Adrenal gland (tissue), 12 donors: Measurements from ENCODE around the gene SERPINA1. TPM values are rescaled to one million over a fixed set of nuclear protein-coding genes. Genes with fewer than 3 reads are reported as not detected.

ENCODE experiments used
- DNase-seq, 7 donors: peaks; one replicate each; pipeline ENCODE4 v3.0.0-alpha.2; 2019 to 2020
- H3K27ac ChIP-seq, 5 donors: fragments of 200-600 bp; sonication (generic) in 4 of 5; 1 replicate in 3 of 5; 2 replicates in 2 of 5; pipeline versions ENCODE4 v1.5.1 to v1.8.0; 2016 to 2020; ENCODE audit warnings: mild to moderate bottlenecking in 1 of 5
- H3K27me3 ChIP-seq: fragments of 200-600 bp; 2 replicates; pipeline ENCODE4 v1.8.0; 2021
- H3K36me3 ChIP-seq, 2 donors: fragments of 200-600 bp; replicated peaks in 1 of 2; 1 replicate in 1 of 2; 2 replicates in 1 of 2; pipeline versions ENCODE4 v1.5.1 to v1.8.0; 2018 to 2022
- H3K4me1 ChIP-seq, 2 donors: fragments of 200-600 bp; replicated peaks in 1 of 2; 1 replicate in 1 of 2; 2 replicates in 1 of 2; pipeline versions ENCODE4 v1.5.1 to v1.8.0; 2018 to 2021
- H3K4me3 ChIP-seq, 4 donors: fragments of 200-600 bp; sonication (generic) in 3 of 4; one replicate each; pipeline ENCODE4 v1.5.1; 2016 to 2018
- H3K9me3 ChIP-seq, 3 donors: fragments of 200-600 bp; sonication (generic) in 1 of 3; replicated peaks in 1 of 3; 1 replicate in 2 of 3; 2 replicates in 1 of 3; pipeline versions ENCODE4 v1.5.1 to v1.8.0; 2016 to 2021
- POLR2A ChIP-seq, 2 donors: fragments of 450-650 bp; IDR thresholded peaks; one replicate each; pipeline ENCODE4 v1.6.1; 2017; ENCODE audit warnings: antibody characterized with exemption in 2 of 2, mild to moderate bottlenecking in 2 of 2, moderate library complexity in 1 of 2
- WGBS, 4 donors: extraction: QIAGEN DNeasy Blood & Tissue Kit in 2 of 4; methylation state at CpG; one replicate each; pipeline versions ENCODE4 v1.1.5 to v1.1.7; 2013 to 2017; 5-methylcytosine and 5-hydroxymethylcytosine counted together
- intact Hi-C, 2 donors: fragments of 100-400 bp; cut with DNase I; formaldehyde crosslinking; loops; one replicate each; pipeline versions ENCODE4 v1.14.1 to v1.15.0; 2022 to 2023
- polyA plus RNA-seq, 3 donors: library from polyadenylated mRNA; stranded (reverse); fragments of 200-250 nt in 2 of 3; fragments of 350-450 nt in 1 of 3; fragmentation: Illumina TruSeq in 1 of 3; extraction: RNeasy Lipid Tissue Mini Kit (QIAGEN cat#74804) in 1 of 3; gene quantifications; one replicate each; pipeline ENCODE4 v1.2.3, GENCODE V29; 2013 to 2014
- total RNA-seq, 9 donors: library from RNA; depleted of rRNA in 4 of 9; stranded (reverse); fragments of >200 nt in 4 of 9; fragments of 120-200 nt in 1 of 9; fragmentation: NEBNext Ultra II Directional in 1 of 9; extraction: Animal tissue kit (Norgen Biotek cat#: 25700) in 1 of 9; gene quantifications; one replicate each; pipeline versions ENCODE4 v1.1.0 to v1.2.4, GENCODE V29; 2013 to 2023
- TF ChIP-seq, protein P1 (sequence below), 6 experiments: fragments of 450-650 bp in 4 of 6; fragments of 200-600 bp in 2 of 6; sonication (generic) in 1 of 6; IDR thresholded peaks; 1 replicate in 5 of 6; 2 replicates in 1 of 6; pipeline versions ENCODE4 v1.5.1 to v1.8.0; 2016 to 2021; ENCODE audit warnings: antibody characterized with exemption in 6 of 6, mild to moderate bottlenecking in 2 of 6, moderate library complexity in 1 of 6
- donor health status: healthy with polysubstance abuse.
- donor health status: Bipolar disorder and iron deficiency.
- donor health status: DM: yes; HTN: yes; CAD: no.
- donor health status: DM: no; HTN: no; CAD: no.
- donor health status: DM: no; HTN: no; CAD: no.
- donor health status: DM: yes; HTN: yes; CAD: no.

SERPINA1 gene
- total and polyA plus RNA-seq, 12 donors: 1.6 to 60.1 (median 13.9) TPM

DNA sequence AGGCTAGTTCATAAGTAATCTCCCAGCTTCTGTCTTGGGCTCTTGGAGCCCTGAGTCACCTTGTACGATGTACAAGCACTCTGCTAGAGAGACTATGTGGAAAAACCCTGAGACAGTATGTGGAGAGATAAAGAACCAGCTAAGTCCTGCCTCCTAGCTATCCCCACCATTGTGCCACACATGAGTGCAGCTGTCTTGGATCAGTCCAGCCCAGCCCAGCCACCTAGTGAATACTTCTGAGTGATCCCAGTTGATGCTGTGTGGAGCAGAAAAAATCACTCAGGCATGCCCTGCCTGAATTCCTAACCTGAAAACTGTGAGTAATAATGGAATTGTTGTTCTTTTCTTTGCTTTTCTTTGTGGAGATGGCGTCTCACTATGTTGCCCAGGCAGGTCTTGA is 60.2 kb downstream of the SERPINA1 start:
- Histone ChIP-seq H3K36me3 (no peaks in the 10 kb centered on the region), H3K4me1 (no peaks in the 10 kb centered on the region), H3K27ac (no peak overlapping the region), H3K27me3 (no peaks in the 10 kb centered on the region), H3K9me3 (no peaks in the 10 kb centered on the region), H3K4me3 (no peak overlapping the region)
- intact Hi-C loops: no loop called here
- DNase-seq: no peak
- WGBS, 4 donors: 56 to 63% (median 62%) methylated on average over 2 of the region's 2 CpGs
- TF ChIP-seq, protein P1, sequence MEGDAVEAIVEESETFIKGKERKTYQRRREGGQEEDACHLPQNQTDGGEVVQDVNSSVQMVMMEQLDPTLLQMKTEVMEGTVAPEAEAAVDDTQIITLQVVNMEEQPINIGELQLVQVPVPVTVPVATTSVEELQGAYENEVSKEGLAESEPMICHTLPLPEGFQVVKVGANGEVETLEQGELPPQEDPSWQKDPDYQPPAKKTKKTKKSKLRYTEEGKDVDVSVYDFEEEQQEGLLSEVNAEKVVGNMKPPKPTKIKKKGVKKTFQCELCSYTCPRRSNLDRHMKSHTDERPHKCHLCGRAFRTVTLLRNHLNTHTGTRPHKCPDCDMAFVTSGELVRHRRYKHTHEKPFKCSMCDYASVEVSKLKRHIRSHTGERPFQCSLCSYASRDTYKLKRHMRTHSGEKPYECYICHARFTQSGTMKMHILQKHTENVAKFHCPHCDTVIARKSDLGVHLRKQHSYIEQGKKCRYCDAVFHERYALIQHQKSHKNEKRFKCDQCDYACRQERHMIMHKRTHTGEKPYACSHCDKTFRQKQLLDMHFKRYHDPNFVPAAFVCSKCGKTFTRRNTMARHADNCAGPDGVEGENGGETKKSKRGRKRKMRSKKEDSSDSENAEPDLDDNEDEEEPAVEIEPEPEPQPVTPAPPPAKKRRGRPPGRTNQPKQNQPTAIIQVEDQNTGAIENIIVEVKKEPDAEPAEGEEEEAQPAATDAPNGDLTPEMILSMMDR (IDR thresholded peaks at IDR 0.05): no peak
- TF ChIP-seq POLR2A (IDR thresholded peaks at IDR 0.05): no peak

Other genes starting within 250 kb of the SERPINA1 start
- gene PPP4R4, start 214.3 kb downstream of the SERPINA1 start, total RNA-seq: 1 to 10 TPM in 3 of 9 donors, under 1 TPM in 6; 0.24 to 6.2 (median 0.57) TPM
- under 1 TPM; 0.08 to 0.55 (median 0.30) TPM for gene PPP4R4, start 214.3 kb downstream of the SERPINA1 start, polyA plus RNA-seq
- not detected for gene SERPINA10, start 95.3 kb downstream of the SERPINA1 start, total RNA-seq
- gene SERPINA10, start 95.3 kb downstream of the SERPINA1 start, polyA plus RNA-seq: under 1 TPM in 1 of 3 donors, not detected in 2; 0.13 TPM
- not detected for gene SERPINA6, start 65.3 kb downstream of the SERPINA1 start, total RNA-seq
- gene SERPINA6, start 65.3 kb downstream of the SERPINA1 start, polyA plus RNA-seq: under 1 TPM in 1 of 3 donors, not detected in 2; 0.09 TPM
- gene SERPINA2, start 21.9 kb downstream of the SERPINA1 start, total RNA-seq: not detected
- gene SERPINA2, start 21.9 kb downstream of the SERPINA1 start, polyA plus RNA-seq: not detected
- gene SERPINA11, start 64.2 kb upstream of the SERPINA1 start, total RNA-seq: not detected
- not detected for gene SERPINA11, start 64.2 kb upstream of the SERPINA1 start, polyA plus RNA-seq
- not detected for gene SERPINA9, start 87.6 kb upstream of the SERPINA1 start, total RNA-seq
- not detected for gene SERPINA9, start 87.6 kb upstream of the SERPINA1 start, polyA plus RNA-seq
- gene SERPINA12, start 120.9 kb upstream of the SERPINA1 start, total RNA-seq: not detected
- not detected for gene SERPINA12, start 120.9 kb upstream of the SERPINA1 start, polyA plus RNA-seq
- under 1 TPM in 3 of 9 donors, not detected in 6; 0.06 to 0.31 (median 0.11) TPM for gene SERPINA4, start 172.8 kb upstream of the SERPINA1 start, total RNA-seq
- not detected for gene SERPINA4, start 172.8 kb upstream of the SERPINA1 start, polyA plus RNA-seq
- 1,000 to 10,000 TPM in 2 of 9 donors, 100 to 1,000 TPM in 7; 374 to 1,055 (median 572) TPM for gene SERPINA5, start 192.8 kb upstream of the SERPINA1 start, total RNA-seq
- 100 to 1,000 TPM in 1 of 3 donors, 10 to 100 TPM in 2; 83.6 to 441 (median 89.2) TPM for gene SERPINA5, start 192.8 kb upstream of the SERPINA1 start, polyA plus RNA-seq
- 100 to 1,000 TPM in 2 of 9 donors, 10 to 100 TPM in 6, 1 to 10 TPM in 1; 2.5 to 245 (median 38.1) TPM for gene SERPINA3, start 223.8 kb upstream of the SERPINA1 start, total RNA-seq
- 10 to 100 TPM; 10.6 to 39.0 (median 27.6) TPM for gene SERPINA3, start 223.8 kb upstream of the SERPINA1 start, polyA plus RNA-seq